ENCODE measurements around the gene PM20D1.

Gene PM20D1

DNA sequence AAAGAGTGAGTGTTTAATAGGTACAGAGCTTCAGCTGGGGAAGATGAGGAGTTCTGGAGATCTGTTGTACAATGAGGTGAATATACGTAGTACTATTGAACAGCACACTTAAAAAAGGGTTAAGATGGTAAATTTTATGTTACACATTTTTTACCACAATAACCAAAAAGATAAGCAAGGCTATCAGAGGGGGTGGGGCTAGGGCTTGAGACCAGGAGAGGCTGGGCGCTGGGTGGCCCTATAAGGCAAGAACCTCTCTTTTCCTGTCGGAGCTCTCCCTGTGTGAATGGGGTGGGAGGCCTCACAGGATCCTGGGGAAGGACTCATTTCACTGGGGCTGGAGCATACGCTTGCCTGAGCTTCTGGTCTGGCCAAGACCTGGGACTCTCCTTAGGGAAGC lies 45.9 kb downstream of the PM20D1 start:
- DNase-seq (ENCODE audit: low read depth) = no peak

DNA sequence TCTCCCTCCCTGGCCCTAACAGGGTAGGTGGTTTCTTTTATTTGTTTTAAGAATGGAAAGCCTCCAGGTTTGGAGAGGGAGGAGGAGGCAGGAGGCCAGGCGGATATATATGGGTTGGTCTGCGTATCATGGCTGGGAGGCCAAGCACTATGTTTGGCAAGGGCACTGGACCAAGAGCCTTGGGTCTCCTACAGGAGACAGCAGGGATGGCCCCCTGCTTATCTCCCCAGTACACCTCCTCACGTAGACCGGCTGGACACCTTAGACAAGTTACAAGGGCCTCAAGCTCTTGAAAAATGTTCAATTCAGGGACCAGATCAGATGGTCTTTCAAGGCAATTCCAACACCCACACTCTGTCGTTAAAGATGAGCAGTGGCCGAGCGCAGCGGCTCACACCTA lies 47.9 kb downstream of the PM20D1 start:
- no peak for DNase-seq (ENCODE audit: low read depth)

DNA sequence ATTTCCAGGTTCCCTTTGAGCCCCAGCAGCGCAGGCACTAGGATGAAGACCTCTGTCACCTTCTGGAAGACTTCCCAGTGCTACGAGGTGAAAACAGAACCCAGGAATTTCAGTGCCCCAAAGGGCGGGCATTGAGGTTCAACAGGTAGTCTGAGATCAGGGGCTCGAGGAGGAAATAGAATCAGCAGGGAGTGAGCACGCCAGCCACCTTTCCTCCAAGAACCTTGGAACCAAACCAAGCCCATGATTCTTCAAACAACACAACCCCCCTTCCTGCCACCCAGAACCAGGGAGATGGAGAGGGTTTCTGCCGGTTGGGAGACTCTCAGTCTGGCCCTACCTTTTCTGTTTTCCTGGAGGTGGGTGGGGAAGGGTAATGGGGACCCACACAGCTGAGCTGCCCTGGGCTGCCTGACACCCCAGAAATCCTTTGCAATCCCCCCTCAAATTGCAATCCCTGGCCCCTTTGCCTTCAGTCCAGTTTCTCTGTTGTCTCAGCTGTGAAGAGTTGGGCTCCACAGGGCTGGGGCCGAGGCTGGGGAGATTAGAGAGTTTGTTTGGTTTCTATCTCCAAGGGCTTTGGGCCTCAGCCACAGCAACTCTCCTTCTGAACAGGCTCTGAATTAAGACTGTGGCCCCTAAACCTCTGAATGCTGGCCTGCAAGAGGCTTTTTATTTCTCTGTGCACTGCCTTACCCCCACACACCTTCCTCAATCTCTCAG lies 48.8 kb downstream of the PM20D1 start:
- no peak for DNase-seq (ENCODE audit: low read depth)

DNA sequence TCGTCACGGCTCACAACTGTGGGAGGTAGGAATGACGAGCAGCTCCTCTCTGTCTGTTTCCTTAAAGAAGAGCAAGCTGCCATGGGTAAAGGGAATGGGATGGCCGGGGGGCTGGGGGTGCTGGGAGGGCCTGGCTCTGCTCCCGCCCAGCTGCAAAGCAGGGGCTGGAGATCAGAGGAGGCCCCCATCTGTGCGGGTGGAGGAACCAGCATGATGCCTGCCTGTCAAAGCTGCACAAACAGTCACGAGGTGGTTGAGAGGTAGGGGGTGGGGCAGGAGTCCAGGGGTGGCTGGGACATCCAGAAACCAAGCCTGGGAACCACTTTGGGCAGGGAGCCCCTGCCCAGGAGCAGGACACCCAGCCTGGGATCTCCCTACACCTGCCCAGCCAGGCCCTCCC lies 49.5 kb downstream of the PM20D1 start:
- DNase-seq (ENCODE audit: low read depth) = no peak

DNA sequence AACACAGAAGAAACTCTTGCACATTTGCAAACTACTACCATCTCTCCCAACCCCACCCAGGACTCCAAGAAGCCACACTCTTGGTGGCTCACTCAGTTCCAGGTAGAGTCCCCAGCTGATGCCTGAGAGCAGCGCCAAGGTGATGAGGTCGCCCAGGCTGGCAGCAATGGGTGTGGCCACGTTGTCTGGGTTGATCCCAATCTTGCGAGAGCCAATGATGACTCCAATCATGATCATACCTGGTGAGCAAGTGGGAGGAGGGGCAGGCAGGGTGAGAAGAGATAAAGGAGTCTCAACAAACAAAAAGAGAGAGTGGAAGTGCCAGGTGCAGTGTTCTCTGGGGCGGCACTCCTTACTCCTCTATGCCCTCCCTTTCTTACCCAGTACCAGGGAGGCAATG lies 51.4 kb downstream of the PM20D1 start:
- DNase-seq (ENCODE audit: low read depth) = no peak

DNA sequence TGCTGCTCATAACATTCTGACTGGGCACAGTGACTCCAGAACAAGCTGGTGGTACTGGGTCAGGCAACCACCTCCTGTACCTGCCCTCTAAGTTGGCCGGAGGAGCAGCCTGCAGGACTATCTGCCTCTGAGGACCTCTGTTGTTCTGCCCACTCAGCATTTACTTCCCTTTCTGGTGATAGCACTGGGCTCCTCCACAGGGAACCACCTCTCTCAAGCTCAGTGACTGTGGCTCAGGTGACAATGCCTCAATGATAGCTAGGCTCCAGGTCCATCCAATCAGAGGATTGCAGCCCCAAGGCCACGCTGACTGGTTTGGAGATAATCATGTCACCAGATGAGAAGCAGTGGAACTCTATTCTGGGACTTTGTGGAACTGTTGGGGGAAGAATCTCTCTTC lies 52.8 kb downstream of the PM20D1 start:
- DNase-seq (ENCODE audit: low read depth) = no peak

DNA sequence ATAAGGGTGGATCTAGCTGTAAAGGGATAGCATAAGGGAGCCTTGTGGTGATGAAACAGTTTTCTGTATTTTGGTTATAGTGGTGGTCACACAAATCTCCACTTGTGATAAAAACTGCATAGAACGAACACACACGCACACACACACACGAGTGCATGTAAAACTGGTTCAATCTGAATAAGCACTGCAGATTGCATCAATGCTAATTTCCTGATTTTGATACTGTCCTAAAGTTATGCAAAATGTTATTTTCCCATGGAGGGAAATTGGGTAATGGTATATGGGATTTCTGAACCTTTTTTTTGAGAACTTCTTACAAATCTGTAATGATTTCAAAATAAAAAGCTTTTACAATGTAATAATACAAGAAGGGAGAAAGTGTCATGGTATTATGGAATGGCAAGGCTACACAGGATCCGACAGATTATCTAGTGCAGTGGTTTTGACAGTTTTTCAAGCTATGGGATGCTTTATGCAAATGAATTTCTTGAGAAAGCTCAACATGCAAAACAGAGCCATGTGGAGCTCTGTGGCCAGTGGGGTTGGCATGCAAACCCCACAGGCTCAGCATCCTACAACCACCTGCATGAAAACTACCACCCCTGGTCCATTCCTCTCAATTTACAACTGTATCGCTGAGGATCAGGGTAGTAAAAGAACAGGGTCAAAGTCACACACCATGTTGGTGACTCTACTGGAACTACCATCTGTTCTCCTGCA lies 55.8 kb downstream of the PM20D1 start:
- no peak for DNase-seq (ENCODE audit: low read depth)

DNA sequence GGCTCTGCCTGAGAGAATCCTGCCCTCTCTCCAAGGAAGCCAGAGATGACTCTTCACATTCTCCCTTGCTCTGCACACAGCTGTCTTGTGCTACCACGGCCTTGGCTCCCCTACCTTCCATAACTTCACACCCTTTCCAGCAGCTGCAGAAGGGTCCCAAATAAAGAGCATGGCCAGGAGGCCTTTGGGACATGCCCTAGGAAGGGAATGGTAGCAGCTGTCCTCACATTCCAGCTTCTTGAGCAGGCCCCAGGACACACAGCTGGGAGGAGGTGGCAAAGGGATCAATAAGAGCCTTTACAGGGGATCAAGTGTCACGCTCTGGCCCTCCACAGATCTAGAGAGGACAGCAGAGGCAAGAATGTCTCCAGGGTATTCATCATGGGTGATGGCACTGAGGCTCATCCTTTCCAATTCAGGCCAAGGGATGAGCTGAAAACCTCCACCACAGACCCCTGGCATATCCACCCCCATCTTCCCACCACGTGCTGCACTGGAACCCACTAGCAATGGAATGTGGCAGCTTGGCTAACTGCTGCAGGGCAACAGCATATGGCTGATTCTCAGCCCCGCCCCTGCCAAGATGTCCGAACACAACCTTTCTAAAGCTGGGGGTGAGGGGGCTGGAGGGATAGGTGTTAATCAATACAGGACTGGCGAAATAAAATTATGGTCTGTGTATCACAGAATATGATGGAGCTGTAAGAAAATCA lies 56.8 kb downstream of the PM20D1 start:
- no peak for DNase-seq (ENCODE audit: low read depth)

DNA sequence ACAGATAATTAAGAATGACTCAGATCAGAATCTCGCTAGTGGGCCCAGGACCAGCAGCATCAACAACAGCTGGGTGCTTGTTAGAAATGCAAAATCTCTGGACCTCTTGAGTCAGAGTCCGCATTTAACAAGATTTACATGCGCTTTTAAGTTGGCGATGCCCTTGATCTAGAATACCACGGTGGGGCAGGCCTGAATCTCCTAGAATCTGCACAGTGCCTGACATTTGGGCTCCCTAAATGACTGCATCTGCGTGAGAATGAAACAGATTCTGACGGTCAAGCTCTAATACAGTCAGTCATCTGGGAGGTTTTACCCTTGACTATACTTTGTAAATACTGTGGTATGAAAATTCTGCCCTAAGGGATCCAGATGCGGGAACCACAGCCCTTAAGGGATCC lies 57.5 kb downstream of the PM20D1 start:
- no peak for DNase-seq (ENCODE audit: low read depth)

DNA sequence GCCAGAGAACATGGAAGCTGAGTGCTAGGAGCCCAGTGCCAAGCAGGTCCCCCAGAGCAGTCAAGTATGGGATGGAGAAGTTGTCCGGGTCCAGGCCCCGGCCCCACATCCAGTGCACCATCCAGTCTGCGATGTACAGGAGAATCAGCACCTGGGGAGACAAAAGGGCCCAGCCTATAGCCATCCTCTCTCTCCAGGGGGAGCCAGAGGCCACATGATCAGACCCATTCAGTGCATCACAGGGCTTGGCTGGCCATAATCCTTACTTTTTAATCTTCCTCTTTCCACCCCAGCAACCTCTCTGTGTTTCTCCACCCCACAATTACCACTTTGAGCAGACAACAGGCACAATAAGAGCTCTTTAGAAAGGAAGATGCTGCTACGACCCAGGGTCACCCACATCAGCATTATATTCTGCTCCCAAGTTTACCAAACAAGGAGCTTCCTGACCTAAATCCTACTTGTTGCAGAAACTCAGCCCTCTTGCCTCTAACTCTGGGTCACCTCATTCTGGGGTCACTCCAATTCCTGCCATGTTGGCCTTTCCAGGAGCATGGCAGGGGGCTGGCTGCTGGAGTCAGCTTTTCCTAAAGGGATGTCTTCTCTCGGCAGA lies 58.3 kb downstream of the PM20D1 start:
- peak; percentile 22 for DNase-seq (ENCODE audit: low read depth)

DNA sequence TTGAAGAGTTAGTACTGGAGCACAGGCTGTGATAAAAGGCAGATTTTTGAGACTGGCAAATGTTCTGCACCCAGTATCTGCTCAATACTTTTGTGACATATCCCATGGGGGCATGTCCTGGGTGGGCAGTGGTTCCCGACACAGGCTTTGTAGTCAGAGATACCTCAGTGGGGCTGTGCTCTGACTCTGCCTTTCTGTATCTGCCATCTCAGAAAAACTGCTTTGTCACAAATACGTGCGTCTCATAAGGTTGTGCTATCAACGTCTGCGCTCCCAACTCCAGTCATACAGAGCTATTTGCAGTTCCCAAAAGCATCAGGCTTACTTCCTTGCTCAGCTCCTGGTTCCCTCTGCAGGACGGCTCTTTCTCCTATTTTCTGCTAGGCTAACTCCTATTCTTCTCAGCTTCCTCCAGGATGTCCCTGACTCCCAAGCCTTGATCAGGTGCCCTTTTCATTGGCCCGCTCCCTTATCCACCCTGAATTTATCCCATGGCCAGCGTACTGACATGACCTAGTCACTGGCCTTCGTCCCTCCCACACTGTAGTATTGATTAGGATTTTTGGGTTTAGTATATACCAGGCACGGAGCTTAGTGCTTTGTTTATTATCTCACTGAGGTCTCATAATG lies 62.5 kb downstream of the PM20D1 start:
- DNase-seq (ENCODE audit: low read depth) = no peak

DNA sequence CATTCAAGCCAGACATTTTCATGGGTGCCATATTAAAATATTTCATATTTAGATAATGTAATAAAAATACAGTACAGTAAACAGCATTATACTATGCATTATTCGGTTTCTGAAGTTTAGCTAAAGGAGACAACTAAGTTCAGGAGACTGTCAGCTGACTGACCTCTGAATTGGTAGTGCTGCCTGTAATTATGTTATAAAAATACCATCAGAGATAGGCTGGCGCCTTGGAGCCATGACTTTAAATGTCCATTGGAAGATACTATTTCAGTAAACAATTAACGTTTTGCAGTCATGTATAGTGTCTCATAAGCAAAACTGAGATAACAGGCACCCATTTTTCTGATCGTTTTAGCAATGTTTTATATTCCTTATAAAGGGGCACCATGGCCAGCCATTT lies 63.3 kb downstream of the PM20D1 start:
- DNase-seq (ENCODE audit: low read depth) = no peak

DNA sequence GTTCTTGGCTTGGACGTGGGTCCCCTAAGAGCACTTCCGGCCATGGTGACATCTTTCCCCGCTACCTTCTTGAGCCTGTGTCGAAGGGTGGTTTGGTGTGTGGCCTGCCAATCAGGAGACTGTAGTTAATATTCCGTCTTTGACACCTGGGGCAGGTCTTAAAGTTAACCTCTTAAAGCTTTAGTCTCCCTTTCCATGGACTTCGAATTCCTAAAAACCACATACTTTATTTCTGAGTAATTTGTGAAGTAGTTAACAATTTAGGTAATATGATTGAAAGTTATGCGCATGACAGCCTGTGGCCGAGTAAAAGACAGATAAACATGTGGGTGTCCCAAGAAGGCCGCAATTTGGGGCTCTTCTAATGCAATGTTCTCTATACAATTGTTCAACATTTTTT lies 64.5 kb downstream of the PM20D1 start:
- DNase-seq (ENCODE audit: low read depth) = no peak

DNA sequence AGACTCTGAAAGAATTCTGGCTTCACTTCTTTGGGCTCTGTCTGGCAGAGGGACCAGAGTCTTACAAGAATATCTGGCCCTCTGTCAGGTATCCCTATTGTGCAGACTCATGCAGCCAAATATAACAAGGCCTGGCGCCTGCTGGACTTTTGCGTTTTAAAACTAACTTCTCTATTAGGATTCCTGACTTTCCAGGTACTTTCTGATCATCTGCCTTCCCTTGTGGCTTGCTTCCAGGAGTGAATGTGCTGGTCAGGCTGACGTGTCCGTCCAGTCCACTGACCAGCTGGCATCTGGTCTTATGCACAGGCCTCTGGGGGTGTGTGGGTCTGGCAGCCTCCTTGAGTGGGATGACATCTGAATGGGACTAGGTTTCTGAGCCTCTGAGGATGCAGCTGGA lies 66.0 kb downstream of the PM20D1 start:
- DNase-seq (ENCODE audit: low read depth) = no peak

DNA sequence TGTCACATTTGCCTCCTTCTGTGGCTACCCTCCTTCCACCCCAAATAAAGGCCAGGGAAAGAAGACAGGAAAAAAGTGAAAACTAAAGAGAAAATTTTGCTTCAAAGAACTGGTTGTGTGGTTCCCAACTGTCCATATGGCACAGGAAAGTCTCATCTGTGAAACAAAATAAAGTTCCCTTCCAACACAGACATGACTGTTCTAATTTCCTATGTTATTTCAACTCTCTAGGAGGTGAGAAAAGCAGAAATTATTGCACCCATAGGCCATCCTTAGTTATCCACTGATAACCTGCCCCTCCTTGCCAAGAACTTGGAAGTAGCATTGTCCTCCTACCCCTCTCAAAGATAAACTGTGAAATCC lies 66.5 kb downstream of the PM20D1 start:
- DNase-seq (ENCODE audit: low read depth) = no peak

DNA sequence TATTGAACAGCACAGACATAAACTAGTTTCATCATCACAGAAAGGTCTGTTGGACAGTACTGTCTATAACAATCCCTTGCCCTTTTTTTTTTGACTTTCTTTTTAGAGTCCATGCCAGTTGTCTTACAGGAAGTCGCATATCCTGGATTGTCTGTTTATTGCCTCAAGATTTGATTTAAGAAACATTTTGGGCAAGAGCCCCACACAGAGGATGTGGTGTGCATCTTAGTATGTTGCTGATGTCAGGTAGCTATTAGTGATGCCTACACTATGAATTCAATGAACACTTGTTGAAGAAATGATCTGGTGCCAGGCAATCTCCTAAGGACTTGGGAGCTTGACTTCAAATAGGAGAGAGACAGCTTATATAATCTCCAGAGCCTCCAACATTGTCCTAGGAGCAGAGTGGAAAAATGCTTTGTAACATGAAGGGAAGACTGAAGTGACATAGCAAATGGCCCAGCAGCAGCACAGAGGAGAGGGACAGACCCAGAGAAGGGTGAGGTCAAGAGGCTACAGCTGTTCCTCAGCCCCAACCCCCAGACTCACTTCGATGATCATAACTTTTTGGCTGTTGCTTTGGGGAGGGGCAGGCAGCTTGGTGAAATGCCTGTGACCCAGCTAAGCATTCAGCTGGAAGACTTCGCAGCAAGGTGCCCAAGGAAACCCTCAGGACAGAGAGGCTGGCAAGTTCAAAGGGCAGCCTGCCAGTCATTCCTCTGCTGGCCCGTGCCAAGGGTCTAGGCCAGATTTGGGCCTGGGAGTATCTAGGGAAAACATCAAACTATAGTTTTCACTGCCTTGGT lies 67.1 kb downstream of the PM20D1 start:
- no peak for DNase-seq (ENCODE audit: low read depth)

DNA sequence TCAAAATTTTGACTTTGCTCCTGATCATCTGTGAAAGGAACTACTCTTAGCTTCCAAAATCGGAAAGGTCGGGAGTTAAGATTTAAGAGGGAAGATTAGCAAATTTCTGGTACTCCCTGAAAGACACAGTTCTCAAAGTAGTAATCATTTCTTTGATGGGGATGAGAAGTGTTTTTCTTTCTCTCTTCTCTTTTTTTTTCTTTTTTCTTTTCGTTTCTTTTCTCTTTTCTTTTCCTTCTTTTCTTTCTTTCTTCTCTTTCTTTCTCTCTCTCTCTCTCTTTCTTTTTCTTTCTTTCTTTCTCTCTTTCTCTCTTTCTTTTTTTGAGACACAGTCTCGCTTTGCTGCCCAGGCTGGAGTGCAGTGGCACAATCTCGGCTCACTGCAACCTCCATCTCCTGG lies 69.6 kb downstream of the PM20D1 start:
- no peak for DNase-seq (ENCODE audit: low read depth)

Measured in stimulated activated CD8-positive, alpha-beta memory T cell treated with anti-CD3 and anti-CD28 coated beads, Interleukin-7, amount 100 ng/mL, for 24 hours (primary cell).